ENCODE data around the gene CDK17.

GRCh38 chr12:96250119-96250685 lies 150.0 kb downstream of the CDK17 start:
- TF ChIP-seq CTCF (conservative IDR thresholded peaks at IDR 0.05; ENCODE audit: low read depth, low read length) (no peak), EZH2 (IDR thresholded peaks at IDR 0.05; ENCODE audit: low read length, unreplicated experiment) (no peak), EZH2phosphoT487 (IDR thresholded peaks at IDR 0.05; ENCODE audit: borderline replicate concordance, low read length) (no peak)

Measured in PC-3 (cell line).